ENCODE results near the gene SLC18A3.

- TF ChIP-seq, protein P1, sequence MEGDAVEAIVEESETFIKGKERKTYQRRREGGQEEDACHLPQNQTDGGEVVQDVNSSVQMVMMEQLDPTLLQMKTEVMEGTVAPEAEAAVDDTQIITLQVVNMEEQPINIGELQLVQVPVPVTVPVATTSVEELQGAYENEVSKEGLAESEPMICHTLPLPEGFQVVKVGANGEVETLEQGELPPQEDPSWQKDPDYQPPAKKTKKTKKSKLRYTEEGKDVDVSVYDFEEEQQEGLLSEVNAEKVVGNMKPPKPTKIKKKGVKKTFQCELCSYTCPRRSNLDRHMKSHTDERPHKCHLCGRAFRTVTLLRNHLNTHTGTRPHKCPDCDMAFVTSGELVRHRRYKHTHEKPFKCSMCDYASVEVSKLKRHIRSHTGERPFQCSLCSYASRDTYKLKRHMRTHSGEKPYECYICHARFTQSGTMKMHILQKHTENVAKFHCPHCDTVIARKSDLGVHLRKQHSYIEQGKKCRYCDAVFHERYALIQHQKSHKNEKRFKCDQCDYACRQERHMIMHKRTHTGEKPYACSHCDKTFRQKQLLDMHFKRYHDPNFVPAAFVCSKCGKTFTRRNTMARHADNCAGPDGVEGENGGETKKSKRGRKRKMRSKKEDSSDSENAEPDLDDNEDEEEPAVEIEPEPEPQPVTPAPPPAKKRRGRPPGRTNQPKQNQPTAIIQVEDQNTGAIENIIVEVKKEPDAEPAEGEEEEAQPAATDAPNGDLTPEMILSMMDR (IDR thresholded peaks at IDR 0.05): no peak
- no peak for TF ChIP-seq EP300 (IDR thresholded peaks at IDR 0.05)
- no peak for TF ChIP-seq POLR2AphosphoS5 (IDR thresholded peaks at IDR 0.05)
- no peak for TF ChIP-seq POLR2A (IDR thresholded peaks at IDR 0.05)
Measured at GRCh38 chr10:49645417-49645816, 35.3 kb downstream of the SLC18A3 start.

Measured in sigmoid colon (tissue), 4 donors.